HCT116 (cell line): ENCODE results near the gene PRICKLE1. TPM values are rescaled to one million over a fixed set of nuclear protein-coding genes. Genes with fewer than 3 reads are reported as not detected.

Source experiments
- ATAC-seq: fragments of 200-7000 bp; cut with Tn5 transposase; 2 replicates; pipeline ENCODE4 v1.9.1; 2020; ENCODE audit warnings: mild to moderate bottlenecking, moderate library complexity
- BruUV-seq: library from RNA; stranded (reverse); fragments of 400-500 nt; replicated peaks from 2 replicates; lab custom pipeline; 2021; lab: Mats Ljungman, UMichigan
- CTCF ChIA-PET: fragments of 300-600 bp; sonication (Branson Sonifier 250); formaldehyde crosslinking; loops from one replicate; lab custom pipeline; 2021; ENCODE audit warnings: antibody characterized with exemption; lab: Charles Lee
- POLR2A ChIA-PET: fragments of 300-600, 350-600 bp; sonication (Branson Sonifier 250); formaldehyde crosslinking; loops from one replicate; lab custom pipeline; 2021; ENCODE audit warnings: antibody characterized with exemption; lab: Charles Lee
- RAD21 ChIA-PET, 2 experiments: fragments of 300-600 bp; sonication (Branson Sonifier 250); formaldehyde crosslinking; loops; one replicate each; lab custom pipeline; 2023; ENCODE audit warnings: low total read pairs in 2 of 2; ENCODE audit not compliant: uncharacterized antibody in 2 of 2, unreplicated experiment in 2 of 2, low non-redundant PET in 1 of 2; lab: Charles Lee
- DNase-seq: peaks from one replicate; pipeline ENCODE4 v3.0.0-alpha.2; 2010; ENCODE audit warnings: low read depth, low spot score
- H2AFZ ChIP-seq: fragments of 200-600 bp; shearing (Covaris generic), sonication (generic); 2 replicates; pipeline ENCODE4 v1.6.1; 2017; ENCODE audit warnings: low read depth, mixed run types, mixed read lengths, antibody characterized with exemption, low read length; ENCODE audit not compliant: poor library complexity, severe bottlenecking
- H3K27ac ChIP-seq: 2 replicates; pipeline ENCODE4 v1.5.1; 2012; ENCODE audit warnings: low read depth, low read length
- H3K27me3 ChIP-seq: fragments of 200-600 bp; sonication (generic); 2 replicates; pipeline ENCODE4 v1.6.1; 2016; ENCODE audit warnings: mixed run types, low read length, mixed read lengths; ENCODE audit not compliant: insufficient read depth
- H3K36me3 ChIP-seq, 2 experiments: fragments of 200-500 bp in 1 of 2; fragments of 200-600 bp in 1 of 2; sonication (Bioruptor generic) in 1 of 2; sonication (generic) in 1 of 2; 2 replicates each; pipeline versions ENCODE4 v1.5.1 to v1.6.1; 2014 to 2016; ENCODE audit warnings: low read length in 2 of 2, inconsistent platforms in 1 of 2, mixed read lengths in 1 of 2, mixed run types in 1 of 2; ENCODE audit not compliant: insufficient read depth in 2 of 2, control insufficient read depth in 1 of 2
- H3K4me1 ChIP-seq, 2 experiments: fragments of 200-600 bp in 1 of 2; sonication (generic) in 1 of 2; 2 replicates each; pipeline versions ENCODE4 v1.5.1 to v1.6.1; 2012 to 2017; ENCODE audit warnings: low read length in 2 of 2, inconsistent platforms in 1 of 2, mild to moderate bottlenecking in 1 of 2, mixed read lengths in 1 of 2, mixed run types in 1 of 2, moderate library complexity in 1 of 2; ENCODE audit not compliant: insufficient read depth in 2 of 2, control insufficient read depth in 1 of 2
- H3K4me2 ChIP-seq: fragments of 200-600 bp; sonication (generic); 2 replicates; pipeline ENCODE4 v1.6.1; 2017; ENCODE audit warnings: mixed run types, low read length, mixed read lengths
- H3K4me3 ChIP-seq, 2 experiments: fragments of 200-600 bp in 1 of 2; sonication (generic) in 1 of 2; replicated peaks in 1 of 2; 2 replicates each; pipeline ENCODE4 v1.5.1; 2011 to 2016; ENCODE audit warnings: low read length in 2 of 2, control low read depth in 1 of 2, low read depth in 1 of 2, mild to moderate bottlenecking in 1 of 2, mixed read lengths in 1 of 2, mixed run types in 1 of 2
- H3K79me2 ChIP-seq: fragments of 200-600 bp; sonication (generic); 2 replicates; pipeline ENCODE4 v1.6.1; 2017; ENCODE audit warnings: mild to moderate bottlenecking, mixed run types, low read length, moderate library complexity, mixed read lengths; ENCODE audit not compliant: insufficient read depth
- H3K9ac ChIP-seq: fragments of 200-600 bp; sonication (generic); 2 replicates; pipeline ENCODE4 v1.6.1; 2016; ENCODE audit warnings: low read length, mixed read lengths
- H3K9me2 ChIP-seq: fragments of 200-600 bp; sonication (generic), shearing (Covaris generic); 2 replicates; pipeline ENCODE4 v1.6.1; 2017; ENCODE audit warnings: mixed run types, mild to moderate bottlenecking, moderate library complexity; ENCODE audit not compliant: insufficient read depth
- H3K9me3 ChIP-seq, 2 experiments: fragments of 200-500 bp in 1 of 2; fragments of 200-600 bp in 1 of 2; sonication (Bioruptor generic) in 1 of 2; sonication (generic) in 1 of 2; 2 replicates each; pipeline ENCODE4 v1.6.1; 2014 to 2017; ENCODE audit warnings: low read length in 2 of 2, mixed read lengths in 2 of 2, inconsistent platforms in 1 of 2, low read depth in 1 of 2, mild to moderate bottlenecking in 1 of 2, mixed run types in 1 of 2, moderate library complexity in 1 of 2; ENCODE audit not compliant: control insufficient read depth in 1 of 2, insufficient read depth in 1 of 2
- H4K20me1 ChIP-seq: fragments of 200-600 bp; sonication (generic), shearing (Covaris generic); 2 replicates; pipeline ENCODE4 v1.6.1; 2017; ENCODE audit warnings: mixed run types, mild to moderate bottlenecking, moderate library complexity; ENCODE audit not compliant: insufficient read depth
- EGR1 ChIP-seq: IDR thresholded peaks from 2 replicates; pipeline ENCODE4 v1.6.1; 2012; ENCODE audit warnings: low read depth
- ELF1 ChIP-seq: IDR thresholded peaks from 2 replicates; pipeline ENCODE4 v1.6.1; 2012; ENCODE audit warnings: low read depth, borderline replicate concordance
- EZH2 ChIP-seq: fragments of 200-600 bp; sonication (generic); IDR thresholded peaks from 2 replicates; pipeline ENCODE4 v1.6.1; 2017; ENCODE audit warnings: antibody characterized with exemption, mixed run types
- EZH2phosphoT487 ChIP-seq: fragments of 200-600 bp; IDR thresholded peaks from 2 replicates; pipeline ENCODE4 v1.6.1; 2018; ENCODE audit warnings: antibody characterized with exemption, borderline replicate concordance
- FOSL1 ChIP-seq: IDR thresholded peaks from 2 replicates; pipeline ENCODE4 v1.6.1; 2012; ENCODE audit warnings: low read depth
- POLR2A ChIP-seq: IDR thresholded peaks from 2 replicates; pipeline ENCODE4 v1.7.0; 2011; ENCODE audit warnings: borderline replicate concordance; ENCODE audit not compliant: insufficient read depth, insufficient read length; ENCODE audit errors: extremely low read depth
- POLR2AphosphoS5 ChIP-seq: IDR thresholded peaks from 2 replicates; pipeline ENCODE4 v1.6.1; 2011; ENCODE audit warnings: mild to moderate bottlenecking, low read depth, low read length, moderate library complexity
- SRF ChIP-seq: IDR thresholded peaks from 2 replicates; pipeline ENCODE4 v1.6.1; 2012; ENCODE audit warnings: low read depth
- ZFX ChIP-seq: fragments of 450-650 bp; IDR thresholded peaks from 2 replicates; pipeline ENCODE4 v1.6.1; 2017
- intact Hi-C: fragments of 100-400 bp; cut with micrococcal nuclease; formaldehyde crosslinking; loops from 2 replicates; pipeline ENCODE4 v1.10.0; 2022
- total RNA-seq: library from RNA; stranded (reverse); gene quantifications from one replicate; pipeline ENCODE4 v1.2.1, GENCODE V29; 2021; ENCODE audit not compliant: unreplicated experiment
- TF ChIP-seq, protein P1 (sequence below): IDR thresholded peaks from 2 replicates; pipeline ENCODE4 v1.6.1; 2012; ENCODE audit warnings: low read depth
- TF ChIP-seq, protein P2 (sequence below): IDR thresholded peaks from 2 replicates; pipeline ENCODE4 v1.6.1; 2011; ENCODE audit warnings: mild to moderate bottlenecking, low read length, moderate library complexity; ENCODE audit not compliant: insufficient replicate concordance; ENCODE audit errors: extremely low read depth
- TF ChIP-seq, protein P3 (sequence below): IDR thresholded peaks from 2 replicates; pipeline ENCODE4 v1.6.1; 2012

Gene PRICKLE1
- total RNA-seq, 1 experiment from 2014 or later = 1.3 TPM

DNA sequence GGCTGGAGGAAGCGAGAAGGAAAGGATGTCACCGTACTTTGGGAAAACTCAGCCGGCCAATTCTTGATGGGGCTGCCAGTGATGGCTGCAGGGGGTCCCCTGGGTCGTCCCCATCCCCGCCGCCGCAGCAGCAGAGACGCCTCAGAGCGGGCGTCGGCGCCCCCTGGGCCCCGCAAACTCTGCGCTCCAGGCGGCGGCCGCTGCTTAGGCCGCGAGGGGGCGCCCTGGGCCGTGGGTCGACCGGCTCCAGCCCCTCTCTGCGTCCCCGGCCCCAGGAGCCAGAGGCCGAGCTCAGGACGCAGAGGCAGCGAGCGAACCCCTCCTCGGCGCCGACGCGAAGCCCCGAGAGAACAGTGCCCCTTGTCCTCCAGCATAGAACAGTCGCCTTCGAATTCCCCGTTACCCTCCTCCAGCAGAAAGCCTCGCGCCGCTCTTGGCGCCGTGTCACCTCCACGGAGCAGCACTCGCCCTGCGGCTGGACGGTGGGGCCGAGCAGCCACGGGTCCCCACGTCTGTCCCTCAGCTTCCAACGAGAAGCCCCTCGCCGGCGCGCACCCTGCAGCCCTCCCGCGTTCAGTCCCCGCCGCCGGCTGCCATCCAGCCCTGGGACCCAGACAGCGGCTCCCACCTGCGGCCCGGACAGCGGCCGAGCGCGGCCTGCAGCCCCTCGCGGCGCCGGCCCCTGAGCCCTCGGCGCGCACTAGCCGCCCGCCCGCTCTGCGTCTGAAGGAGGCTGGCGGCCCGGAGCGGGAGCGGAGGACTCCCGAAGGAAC, 106.6 kb downstream of the PRICKLE1 start (continued):
- TF ChIP-seq, protein P1, sequence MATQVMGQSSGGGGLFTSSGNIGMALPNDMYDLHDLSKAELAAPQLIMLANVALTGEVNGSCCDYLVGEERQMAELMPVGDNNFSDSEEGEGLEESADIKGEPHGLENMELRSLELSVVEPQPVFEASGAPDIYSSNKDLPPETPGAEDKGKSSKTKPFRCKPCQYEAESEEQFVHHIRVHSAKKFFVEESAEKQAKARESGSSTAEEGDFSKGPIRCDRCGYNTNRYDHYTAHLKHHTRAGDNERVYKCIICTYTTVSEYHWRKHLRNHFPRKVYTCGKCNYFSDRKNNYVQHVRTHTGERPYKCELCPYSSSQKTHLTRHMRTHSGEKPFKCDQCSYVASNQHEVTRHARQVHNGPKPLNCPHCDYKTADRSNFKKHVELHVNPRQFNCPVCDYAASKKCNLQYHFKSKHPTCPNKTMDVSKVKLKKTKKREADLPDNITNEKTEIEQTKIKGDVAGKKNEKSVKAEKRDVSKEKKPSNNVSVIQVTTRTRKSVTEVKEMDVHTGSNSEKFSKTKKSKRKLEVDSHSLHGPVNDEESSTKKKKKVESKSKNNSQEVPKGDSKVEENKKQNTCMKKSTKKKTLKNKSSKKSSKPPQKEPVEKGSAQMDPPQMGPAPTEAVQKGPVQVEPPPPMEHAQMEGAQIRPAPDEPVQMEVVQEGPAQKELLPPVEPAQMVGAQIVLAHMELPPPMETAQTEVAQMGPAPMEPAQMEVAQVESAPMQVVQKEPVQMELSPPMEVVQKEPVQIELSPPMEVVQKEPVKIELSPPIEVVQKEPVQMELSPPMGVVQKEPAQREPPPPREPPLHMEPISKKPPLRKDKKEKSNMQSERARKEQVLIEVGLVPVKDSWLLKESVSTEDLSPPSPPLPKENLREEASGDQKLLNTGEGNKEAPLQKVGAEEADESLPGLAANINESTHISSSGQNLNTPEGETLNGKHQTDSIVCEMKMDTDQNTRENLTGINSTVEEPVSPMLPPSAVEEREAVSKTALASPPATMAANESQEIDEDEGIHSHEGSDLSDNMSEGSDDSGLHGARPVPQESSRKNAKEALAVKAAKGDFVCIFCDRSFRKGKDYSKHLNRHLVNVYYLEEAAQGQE = no peak
- TF ChIP-seq EZH2 (no peak), EGR1 (no peak), POLR2A (no peak), ELF1 (no peak)
- TF ChIP-seq, all 23 proteins: peak for 5

DNA sequence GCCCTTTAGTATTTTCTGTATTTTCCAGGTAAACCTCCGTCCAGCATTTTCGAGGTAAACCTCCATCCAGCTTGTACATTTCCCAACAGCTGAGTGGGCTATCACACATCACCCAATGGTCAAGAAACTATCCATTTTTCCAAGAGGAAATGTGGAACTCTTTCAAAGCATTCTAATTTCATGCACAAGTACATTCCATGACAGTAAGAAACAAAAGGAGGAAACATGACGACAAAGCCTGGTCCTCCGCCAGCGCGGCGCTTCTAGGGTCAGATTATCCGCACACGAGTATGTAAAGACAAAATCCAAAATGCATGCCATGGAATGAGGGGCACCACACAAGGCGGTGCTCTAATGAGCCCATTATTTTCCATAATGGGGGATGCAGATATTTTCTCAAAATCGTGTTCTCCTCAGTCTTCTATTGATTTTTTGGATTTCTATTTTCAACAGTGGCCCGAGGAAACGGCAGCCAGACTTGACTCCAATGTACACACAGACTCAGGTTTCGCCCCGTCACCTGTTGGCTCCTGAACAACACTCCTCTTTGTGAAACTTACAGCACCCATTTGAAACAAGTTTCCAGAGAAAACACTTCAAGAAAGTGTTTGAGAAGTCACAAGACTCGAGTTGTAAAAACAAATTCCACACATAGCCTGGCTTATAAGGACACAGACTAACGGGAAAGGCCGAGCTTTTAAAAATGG, 107.4 kb downstream of the PRICKLE1 start:
- no peak overlapping the region for H3K27ac ChIP-seq
- peak overlapping the region; percentile 71 for H2AFZ ChIP-seq
- no peaks in the 10 kb centered on the region for H3K36me3 ChIP-seq
- H3K27me3 ChIP-seq = no peaks in the 10 kb centered on the region
- intact Hi-C loops = loop anchor here (1.0 to 10.0 kb wide), 2 partner anchors 87 to 483 kb away; no protein-coding TSS in a partner anchor
- H3K4me1 ChIP-seq = peaks cover 11% of the 10 kb centered on the region in 2 experiments; a peak in 2 of 4 replicates
- no TSS peak for BruUV-seq
- CTCF ChIA-PET = interaction anchor here (0.7 to 4.2 kb wide), 11 partner anchors 8 to 854 kb away, joined by 3 to 36 read pairs (median 4); no protein-coding TSS in a partner anchor
- no peaks in the 10 kb centered on the region for H3K79me2 ChIP-seq
- POLR2A ChIA-PET = no interaction called here
- RAD21 ChIA-PET = interaction anchor here (0.7 to 1.9 kb wide), 2 partner anchors 87 kb away, joined by 3 to 12 read pairs; no protein-coding TSS in a partner anchor
- no peaks in the 10 kb centered on the region for H3K9me3 ChIP-seq
- DNase-seq (no peak), ATAC-seq (peak; percentile 7)
- H3K4me3 ChIP-seq = peak overlapping the region; percentile 68 to 73
- H4K20me1 ChIP-seq = no peaks in the 10 kb centered on the region
- H3K9ac ChIP-seq = no peak overlapping the region
- no peaks in the 10 kb centered on the region for H3K9me2 ChIP-seq
- H3K4me2 ChIP-seq = peak overlapping the region; percentile 92
- TF ChIP-seq, protein P1 = no peak
- TF ChIP-seq SRF = no peak
- TF ChIP-seq EZH2phosphoT487 = no peak
- TF ChIP-seq POLR2A = no peak
- no peak for TF ChIP-seq ZFX
- no peak for TF ChIP-seq ELF1
- no peak for TF ChIP-seq POLR2AphosphoS5
- TF ChIP-seq FOSL1 = no peak
- TF ChIP-seq EZH2 = no peak
- TF ChIP-seq, protein P2, sequence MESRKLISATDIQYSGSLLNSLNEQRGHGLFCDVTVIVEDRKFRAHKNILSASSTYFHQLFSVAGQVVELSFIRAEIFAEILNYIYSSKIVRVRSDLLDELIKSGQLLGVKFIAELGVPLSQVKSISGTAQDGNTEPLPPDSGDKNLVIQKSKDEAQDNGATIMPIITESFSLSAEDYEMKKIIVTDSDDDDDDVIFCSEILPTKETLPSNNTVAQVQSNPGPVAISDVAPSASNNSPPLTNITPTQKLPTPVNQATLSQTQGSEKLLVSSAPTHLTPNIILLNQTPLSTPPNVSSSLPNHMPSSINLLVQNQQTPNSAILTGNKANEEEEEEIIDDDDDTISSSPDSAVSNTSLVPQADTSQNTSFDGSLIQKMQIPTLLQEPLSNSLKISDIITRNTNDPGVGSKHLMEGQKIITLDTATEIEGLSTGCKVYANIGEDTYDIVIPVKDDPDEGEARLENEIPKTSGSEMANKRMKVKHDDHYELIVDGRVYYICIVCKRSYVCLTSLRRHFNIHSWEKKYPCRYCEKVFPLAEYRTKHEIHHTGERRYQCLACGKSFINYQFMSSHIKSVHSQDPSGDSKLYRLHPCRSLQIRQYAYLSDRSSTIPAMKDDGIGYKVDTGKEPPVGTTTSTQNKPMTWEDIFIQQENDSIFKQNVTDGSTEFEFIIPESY = no peak
- TF ChIP-seq, protein P3, sequence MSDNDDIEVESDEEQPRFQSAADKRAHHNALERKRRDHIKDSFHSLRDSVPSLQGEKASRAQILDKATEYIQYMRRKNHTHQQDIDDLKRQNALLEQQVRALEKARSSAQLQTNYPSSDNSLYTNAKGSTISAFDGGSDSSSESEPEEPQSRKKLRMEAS = no peak
